Measurements from ENCODE around the gene RNF169.

The RNF169 gene

GRCh38 chr11:74871037-74871436, 122.4 kb downstream of the RNF169 start:
- H3F3A ChIP-seq (ENCODE audit: insufficient read depth) = no peaks in the 10 kb centered on the region
- no peak overlapping the region for H2AFZ ChIP-seq (ENCODE audit: low read depth, low read length, severe bottlenecking)
- H3K4me3 ChIP-seq (ENCODE audit: insufficient read depth, low read length, poor library complexity, severe bottlenecking) = no peak overlapping the region
- H3K9me3 ChIP-seq (ENCODE audit: insufficient read depth, low read length) = peaks cover 18% of the 10 kb centered on the region; the same call in 1 of the 2 replicates
- H3K79me2 ChIP-seq (ENCODE audit: insufficient read depth, low read length) = no peaks in the 10 kb centered on the region
- H4K20me1 ChIP-seq (ENCODE audit: low read depth, low read length) = no peaks in the 10 kb centered on the region
- no peak for TF ChIP-seq EZH2phosphoT487 (conservative IDR thresholded peaks at IDR 0.05; ENCODE audit: low read length)
- no peak for TF ChIP-seq CTCF (IDR thresholded peaks at IDR 0.05; ENCODE audit: insufficient read depth, low read length, poor library complexity, severe bottlenecking)
- no peaks in the 10 kb centered on the region for H3K9me2 ChIP-seq (replicated peaks; ENCODE audit: insufficient read depth, low read length)
- no peak overlapping the region for H3K4me2 ChIP-seq (ENCODE audit: low read depth, low read length, poor library complexity, severe bottlenecking)
- no peak overlapping the region for H3K27ac ChIP-seq (ENCODE audit: low read depth, low read length)
- H3K27me3 ChIP-seq (ENCODE audit: low read length) = no peaks in the 10 kb centered on the region
- H3K9ac ChIP-seq (ENCODE audit: low read length) = no peak overlapping the region
- H3K36me3 ChIP-seq (ENCODE audit: low read length) = peaks cover 11% of the 10 kb centered on the region; the same call in 1 of the 2 replicates

GRCh38 chr11:74877132-74877531, 128.5 kb downstream of the RNF169 start:
- TF ChIP-seq CTCF (IDR thresholded peaks at IDR 0.05; ENCODE audit: insufficient read depth, low read length, poor library complexity, severe bottlenecking) (peak; percentile 32), EZH2phosphoT487 (conservative IDR thresholded peaks at IDR 0.05; ENCODE audit: low read length) (no peak)

More at GRCh38 chr11:74877132-74877531, 128.5 kb downstream of the RNF169 start:
- Histone ChIP-seq H4K20me1 (ENCODE audit: low read depth, low read length) (no peaks in the 10 kb centered on the region), H3K36me3 (ENCODE audit: low read length) (peaks cover 6% of the 10 kb centered on the region; the same call in 1 of the 2 replicates), H3K9me2 (replicated peaks; ENCODE audit: insufficient read depth, low read length) (no peaks in the 10 kb centered on the region), H3K79me2 (ENCODE audit: insufficient read depth, low read length) (no peaks in the 10 kb centered on the region), H3K4me3 (ENCODE audit: insufficient read depth, low read length, poor library complexity, severe bottlenecking) (no peak overlapping the region), H2AFZ (ENCODE audit: low read depth, low read length, severe bottlenecking) (no peak overlapping the region), H3K9me3 (ENCODE audit: insufficient read depth, low read length) (no peaks in the 10 kb centered on the region), H3K27me3 (ENCODE audit: low read length) (no peaks in the 10 kb centered on the region), H3F3A (ENCODE audit: insufficient read depth) (no peaks in the 10 kb centered on the region), H3K4me2 (ENCODE audit: low read depth, low read length, poor library complexity, severe bottlenecking) (no peak overlapping the region), H3K27ac (ENCODE audit: low read depth, low read length) (no peak overlapping the region), H3K9ac (ENCODE audit: low read length) (no peak overlapping the region)

All from SU-DHL-6 (cell line).